Ascending aorta (tissue), 2 donors: ENCODE results near the gene SGIP1. TPM values are rescaled to one million over a fixed set of nuclear protein-coding genes. Genes with fewer than 3 reads are reported as not detected.
A peak's percentile ranks its signal among the peaks of the same experiment; 100 is the strongest.
"Not testable (repeated sequence)": the region's sequence is repeated elsewhere in the genome, so short reads cannot be mapped to it uniquely, and the experiment has no call there.

Experiments
- DNase-seq, 2 donors: peaks; one replicate each; pipeline ENCODE4 v3.0.0-alpha.2; 2019; ENCODE audit warnings: low spot score in 2 of 2
- H3K27ac ChIP-seq, 2 donors: fragments of 200-600 bp; sonication (generic); one replicate each; pipeline ENCODE4 v1.5.1; 2016 to 2017; ENCODE audit warnings: mild to moderate bottlenecking in 1 of 2
- H3K27me3 ChIP-seq: fragments of 200-600 bp; sonication (generic); one replicate; pipeline ENCODE4 v1.5.1; 2017
- H3K36me3 ChIP-seq, 2 donors: fragments of 200-600 bp; sonication (generic); one replicate each; pipeline ENCODE4 v1.5.1; 2016
- H3K4me1 ChIP-seq, 2 donors: fragments of 200-600 bp; sonication (generic); one replicate each; pipeline ENCODE4 v1.5.1; 2016 to 2017; ENCODE audit warnings: mild to moderate bottlenecking in 1 of 2
- H3K4me3 ChIP-seq, 2 donors: fragments of 200-600 bp; sonication (generic); one replicate each; pipeline ENCODE4 v1.5.1; 2016 to 2017; ENCODE audit warnings: mild to moderate bottlenecking in 1 of 2
- H3K9me3 ChIP-seq, 2 donors: fragments of 200-600 bp; sonication (generic); one replicate each; pipeline ENCODE4 v1.5.1; 2016
- intact Hi-C: fragments of 100-400 bp; cut with DNase I; formaldehyde crosslinking; loops from one replicate; pipeline ENCODE4 v1.15.1; 2023
- total RNA-seq: library from RNA; depleted of rRNA; stranded (reverse); fragments of >200 nt; gene quantifications from one replicate; pipeline ENCODE4 v1.1.0, GENCODE V29; 2016
- TF ChIP-seq, protein P1 (sequence below), 3 experiments: fragments of 200-600 bp in 2 of 3; fragments of 450-650 bp in 1 of 3; sonication (generic) in 2 of 3; IDR thresholded peaks; one replicate each; pipeline ENCODE4 v1.5.1; 2016 to 2019; ENCODE audit warnings: antibody characterized with exemption in 3 of 3, mild to moderate bottlenecking in 1 of 3, moderate library complexity in 1 of 3

Gene SGIP1
- total RNA-seq, 1 donor from 2014 or later = 1.6 TPM

DNA sequence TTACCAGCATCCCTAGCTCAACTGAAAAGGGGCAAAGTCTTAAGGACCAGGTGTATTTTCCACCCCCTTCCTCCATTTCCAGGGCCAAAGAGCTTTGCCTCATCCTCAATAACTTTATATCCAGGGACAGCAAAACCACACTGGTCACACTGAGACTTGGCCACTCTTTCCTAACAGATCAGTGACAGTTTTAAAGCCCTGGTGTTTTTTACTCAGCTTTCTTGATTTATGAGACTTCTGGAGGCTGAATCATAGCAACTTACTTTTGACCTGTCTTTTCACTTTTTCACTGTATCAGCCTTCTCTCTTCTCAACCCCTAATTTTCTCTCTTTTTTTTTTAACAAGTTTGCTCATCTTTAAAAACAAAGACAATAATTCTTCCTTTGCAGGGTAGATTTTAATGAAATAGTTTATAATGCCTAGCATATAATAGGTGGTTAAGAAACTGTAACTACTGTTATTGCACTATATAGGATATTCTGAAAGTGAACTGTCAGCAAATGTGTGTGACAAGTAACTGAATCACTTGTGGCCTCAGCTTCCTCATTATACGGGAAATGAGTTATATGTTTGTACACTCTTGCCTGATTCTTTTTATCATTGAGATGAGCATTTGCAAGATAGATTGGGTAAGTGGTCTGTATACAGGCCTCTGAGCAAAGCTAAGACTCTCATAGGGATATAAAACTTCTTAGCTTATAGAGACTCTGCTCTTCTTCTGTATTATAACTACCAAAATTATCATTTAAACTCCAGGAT is 198.6 kb downstream of the SGIP1 start:
- peaks cover 4 to 17% of the 10 kb centered on the region in 2 donors for H3K36me3 ChIP-seq
- no peak overlapping the region for H3K4me3 ChIP-seq
- H3K9me3 ChIP-seq = no peaks in the 10 kb centered on the region
- H3K27ac ChIP-seq = no peak overlapping the region
- TF ChIP-seq, protein P1, sequence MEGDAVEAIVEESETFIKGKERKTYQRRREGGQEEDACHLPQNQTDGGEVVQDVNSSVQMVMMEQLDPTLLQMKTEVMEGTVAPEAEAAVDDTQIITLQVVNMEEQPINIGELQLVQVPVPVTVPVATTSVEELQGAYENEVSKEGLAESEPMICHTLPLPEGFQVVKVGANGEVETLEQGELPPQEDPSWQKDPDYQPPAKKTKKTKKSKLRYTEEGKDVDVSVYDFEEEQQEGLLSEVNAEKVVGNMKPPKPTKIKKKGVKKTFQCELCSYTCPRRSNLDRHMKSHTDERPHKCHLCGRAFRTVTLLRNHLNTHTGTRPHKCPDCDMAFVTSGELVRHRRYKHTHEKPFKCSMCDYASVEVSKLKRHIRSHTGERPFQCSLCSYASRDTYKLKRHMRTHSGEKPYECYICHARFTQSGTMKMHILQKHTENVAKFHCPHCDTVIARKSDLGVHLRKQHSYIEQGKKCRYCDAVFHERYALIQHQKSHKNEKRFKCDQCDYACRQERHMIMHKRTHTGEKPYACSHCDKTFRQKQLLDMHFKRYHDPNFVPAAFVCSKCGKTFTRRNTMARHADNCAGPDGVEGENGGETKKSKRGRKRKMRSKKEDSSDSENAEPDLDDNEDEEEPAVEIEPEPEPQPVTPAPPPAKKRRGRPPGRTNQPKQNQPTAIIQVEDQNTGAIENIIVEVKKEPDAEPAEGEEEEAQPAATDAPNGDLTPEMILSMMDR (IDR thresholded peaks at IDR 0.05) = no peak
- no peak for DNase-seq
- no peaks in the 10 kb centered on the region for H3K27me3 ChIP-seq
- H3K4me1 ChIP-seq = no peaks in the 10 kb centered on the region
- intact Hi-C loops = loop anchor here (10.0 kb wide), 1 partner anchor 778 kb away; no protein-coding TSS in a partner anchor

DNA sequence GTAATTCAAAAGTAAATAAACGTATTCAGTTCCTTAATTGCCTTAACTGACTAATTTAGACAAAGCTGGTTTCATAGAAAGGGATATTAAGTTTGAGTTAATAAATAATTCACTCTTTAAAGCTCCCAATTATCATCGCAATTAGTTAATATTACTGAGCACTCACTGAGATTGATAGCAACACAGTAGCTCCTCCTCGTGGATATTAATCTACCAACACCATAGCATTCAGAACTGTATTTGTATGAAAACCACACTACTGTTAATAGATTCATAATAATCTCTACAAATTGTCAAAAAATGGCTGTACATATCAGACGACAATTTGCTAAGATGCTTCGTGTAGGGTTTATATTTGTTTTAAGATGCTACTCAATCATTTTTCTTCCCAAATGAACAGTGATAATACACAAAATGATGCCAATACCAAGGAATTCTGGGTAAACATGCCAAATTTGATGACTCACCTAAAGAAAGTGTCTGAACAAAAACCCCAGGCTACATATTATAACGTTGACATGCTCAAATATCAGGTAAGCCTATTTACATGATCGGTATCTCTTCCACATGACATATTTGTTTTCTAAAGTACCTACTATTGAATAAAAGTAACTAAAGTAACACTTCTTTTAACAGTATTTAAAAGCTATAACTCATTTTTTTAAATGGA is 199.5 kb downstream of the SGIP1 start:
- no peak for DNase-seq
- intact Hi-C loops = loop anchor here (10.0 kb wide), 1 partner anchor 779 kb away; no protein-coding TSS in a partner anchor

DNA sequence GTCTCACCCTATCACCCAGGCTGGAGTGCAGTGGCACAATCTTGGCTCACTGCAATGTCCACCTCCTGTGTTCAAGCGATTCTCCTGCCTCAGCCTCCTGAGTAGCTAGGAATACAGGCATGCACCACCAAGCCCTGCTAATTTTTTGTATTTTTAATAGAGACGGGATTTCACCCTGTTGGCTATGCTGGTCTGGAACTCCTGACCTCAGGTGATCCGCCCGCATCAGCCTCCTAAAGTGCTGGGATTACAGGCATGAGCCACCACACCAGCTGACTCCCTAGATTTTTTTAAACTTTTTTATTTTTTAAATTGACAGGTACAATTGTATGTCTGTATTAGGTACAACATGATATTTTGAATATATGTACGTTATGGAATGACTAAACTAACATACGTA is 200.6 kb downstream of the SGIP1 start:
- H3K4me1 ChIP-seq, DNase-seq, H3K4me3 ChIP-seq, H3K27me3 ChIP-seq, H3K9me3 ChIP-seq, H3K27ac ChIP-seq: not testable (repeated sequence)
- H3K36me3 ChIP-seq = peaks cover 4 to 24% of the 10 kb centered on the region in 2 donors
- intact Hi-C loops = loop anchor here (10.0 kb wide), 1 partner anchor 780 kb away; no protein-coding TSS in a partner anchor

More for the DNA sequence above, 199.5 kb downstream of the SGIP1 start:
- no peak overlapping the region for H3K4me3 ChIP-seq
- no peaks in the 10 kb centered on the region for H3K27me3 ChIP-seq
- peaks cover 4 to 17% of the 10 kb centered on the region in 2 donors for H3K36me3 ChIP-seq
- H3K9me3 ChIP-seq = no peaks in the 10 kb centered on the region
- H3K4me1 ChIP-seq = no peaks in the 10 kb centered on the region
- no peak overlapping the region for H3K27ac ChIP-seq
- TF ChIP-seq, protein P1 (IDR thresholded peaks at IDR 0.05) = peak in 1 of 3 experiments; percentile 13

DNA sequence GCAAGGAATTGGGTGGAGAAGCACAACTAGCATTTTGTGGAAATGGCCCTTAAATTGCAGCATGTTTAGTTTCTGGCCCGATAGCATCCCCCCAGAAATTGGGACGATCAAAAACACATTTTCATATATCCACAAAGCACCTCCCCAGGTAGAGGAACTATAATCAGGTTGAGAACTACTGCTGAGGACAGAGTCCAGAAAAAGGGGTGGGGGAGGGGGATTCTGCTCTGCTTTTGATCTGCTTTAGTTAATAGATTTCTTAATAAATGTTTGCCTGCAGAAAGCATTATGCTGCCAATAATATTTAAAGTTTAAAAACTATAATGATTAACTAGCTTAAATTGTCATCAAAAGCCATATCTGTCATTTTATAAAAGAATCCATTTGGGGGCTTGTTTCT is 203.9 kb downstream of the SGIP1 start:
- DNase-seq = no peak
- no peaks in the 10 kb centered on the region for H3K4me1 ChIP-seq

DNA sequence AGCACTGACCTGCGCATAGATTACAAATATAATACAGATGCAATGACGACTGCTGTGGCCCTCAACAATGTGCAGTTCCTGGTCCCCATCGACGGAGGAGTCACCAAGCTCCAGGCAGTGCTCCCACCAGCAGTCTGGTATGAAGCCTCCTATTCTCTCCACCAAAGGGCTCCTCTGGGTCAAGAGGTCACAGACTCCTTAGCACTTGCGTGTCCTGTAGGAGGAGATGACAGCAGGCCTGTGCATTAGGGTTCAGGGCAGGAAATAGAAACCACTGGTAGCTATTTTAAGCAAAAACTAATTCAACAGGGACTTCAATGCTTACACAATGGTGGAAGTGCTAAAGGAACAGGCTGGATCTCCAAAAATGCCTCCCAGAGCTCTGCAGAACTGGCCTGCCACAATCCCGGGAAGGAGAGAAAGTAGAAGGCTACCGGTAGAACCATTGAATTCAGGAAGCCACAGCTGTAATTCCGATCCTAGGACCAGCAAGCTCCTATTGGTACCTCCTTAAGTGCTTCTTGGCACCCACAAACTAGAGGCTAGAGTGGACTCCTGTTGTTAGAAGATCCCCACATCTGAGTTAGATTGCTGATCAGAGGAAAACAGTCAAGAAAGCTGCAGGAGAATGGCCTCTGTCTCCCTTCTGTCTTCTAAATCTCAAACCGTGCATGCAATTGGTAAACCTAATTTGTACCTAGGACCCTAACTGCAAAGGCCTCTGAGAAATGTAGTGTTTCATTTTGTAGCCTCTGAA is 205.6 kb downstream of the SGIP1 start:
- H3K27me3 ChIP-seq = no peaks in the 10 kb centered on the region
- H3K36me3 ChIP-seq = peaks cover 9 to 19% of the 10 kb centered on the region in 2 donors
- H3K9me3 ChIP-seq = no peaks in the 10 kb centered on the region
- H3K4me3 ChIP-seq = no peak overlapping the region
- TF ChIP-seq, protein P1 (IDR thresholded peaks at IDR 0.05) = no peak
- intact Hi-C loops = loop anchor here (10.0 kb wide), 1 partner anchor 785 kb away; no protein-coding TSS in a partner anchor
- no peak for DNase-seq
- H3K4me1 ChIP-seq = no peaks in the 10 kb centered on the region
- no peak overlapping the region for H3K27ac ChIP-seq

More for the DNA sequence above, 203.9 kb downstream of the SGIP1 start:
- intact Hi-C loops = loop anchor here (10.0 kb wide), 1 partner anchor 783 kb away; no protein-coding TSS in a partner anchor
- Histone ChIP-seq H3K27ac (no peak overlapping the region), H3K4me3 (no peak overlapping the region), H3K27me3 (no peaks in the 10 kb centered on the region), H3K36me3 (peaks cover 9 to 24% of the 10 kb centered on the region in 2 donors), H3K9me3 (no peaks in the 10 kb centered on the region)
- TF ChIP-seq, protein P1 (IDR thresholded peaks at IDR 0.05) = no peak
